ENCODE results near the gene PRTFDC1. TPM values are rescaled to one million over a fixed set of nuclear protein-coding genes. Genes with fewer than 3 reads are reported as not detected.

The PRTFDC1 gene
- total RNA-seq, 1 experiment from 2014 or later, result not detected

DNA sequence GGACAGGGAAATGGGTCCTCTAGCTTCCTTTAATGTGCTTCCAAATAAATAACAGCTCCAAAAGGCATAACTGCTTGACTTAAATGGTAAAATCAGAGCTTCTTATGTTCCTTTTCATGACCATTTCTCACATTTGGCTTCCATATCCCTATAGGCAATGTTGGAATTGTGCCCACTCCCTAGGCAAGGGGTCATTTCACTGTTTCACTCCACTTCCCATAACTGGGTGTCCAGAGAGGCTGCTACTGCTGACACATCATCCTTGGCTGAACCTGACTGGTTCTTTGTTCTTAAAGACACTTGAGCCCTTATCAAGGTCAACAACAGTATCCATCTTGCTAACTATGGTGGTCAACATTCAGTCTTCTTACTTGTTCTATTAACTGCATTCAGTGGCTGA lies 37.1 kb downstream of the PRTFDC1 start (continued):
- TF ChIP-seq, protein P1, sequence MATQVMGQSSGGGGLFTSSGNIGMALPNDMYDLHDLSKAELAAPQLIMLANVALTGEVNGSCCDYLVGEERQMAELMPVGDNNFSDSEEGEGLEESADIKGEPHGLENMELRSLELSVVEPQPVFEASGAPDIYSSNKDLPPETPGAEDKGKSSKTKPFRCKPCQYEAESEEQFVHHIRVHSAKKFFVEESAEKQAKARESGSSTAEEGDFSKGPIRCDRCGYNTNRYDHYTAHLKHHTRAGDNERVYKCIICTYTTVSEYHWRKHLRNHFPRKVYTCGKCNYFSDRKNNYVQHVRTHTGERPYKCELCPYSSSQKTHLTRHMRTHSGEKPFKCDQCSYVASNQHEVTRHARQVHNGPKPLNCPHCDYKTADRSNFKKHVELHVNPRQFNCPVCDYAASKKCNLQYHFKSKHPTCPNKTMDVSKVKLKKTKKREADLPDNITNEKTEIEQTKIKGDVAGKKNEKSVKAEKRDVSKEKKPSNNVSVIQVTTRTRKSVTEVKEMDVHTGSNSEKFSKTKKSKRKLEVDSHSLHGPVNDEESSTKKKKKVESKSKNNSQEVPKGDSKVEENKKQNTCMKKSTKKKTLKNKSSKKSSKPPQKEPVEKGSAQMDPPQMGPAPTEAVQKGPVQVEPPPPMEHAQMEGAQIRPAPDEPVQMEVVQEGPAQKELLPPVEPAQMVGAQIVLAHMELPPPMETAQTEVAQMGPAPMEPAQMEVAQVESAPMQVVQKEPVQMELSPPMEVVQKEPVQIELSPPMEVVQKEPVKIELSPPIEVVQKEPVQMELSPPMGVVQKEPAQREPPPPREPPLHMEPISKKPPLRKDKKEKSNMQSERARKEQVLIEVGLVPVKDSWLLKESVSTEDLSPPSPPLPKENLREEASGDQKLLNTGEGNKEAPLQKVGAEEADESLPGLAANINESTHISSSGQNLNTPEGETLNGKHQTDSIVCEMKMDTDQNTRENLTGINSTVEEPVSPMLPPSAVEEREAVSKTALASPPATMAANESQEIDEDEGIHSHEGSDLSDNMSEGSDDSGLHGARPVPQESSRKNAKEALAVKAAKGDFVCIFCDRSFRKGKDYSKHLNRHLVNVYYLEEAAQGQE (IDR thresholded peaks at IDR 0.05; ENCODE audit: low read depth), result no peak
- TF ChIP-seq SRF (IDR thresholded peaks at IDR 0.05; ENCODE audit: low read depth) (no peak), EZH2 (IDR thresholded peaks at IDR 0.05) (no peak), SIN3A (IDR thresholded peaks at IDR 0.05; ENCODE audit: low read depth) (no peak), JUND (IDR thresholded peaks at IDR 0.05) (no peak)

DNA sequence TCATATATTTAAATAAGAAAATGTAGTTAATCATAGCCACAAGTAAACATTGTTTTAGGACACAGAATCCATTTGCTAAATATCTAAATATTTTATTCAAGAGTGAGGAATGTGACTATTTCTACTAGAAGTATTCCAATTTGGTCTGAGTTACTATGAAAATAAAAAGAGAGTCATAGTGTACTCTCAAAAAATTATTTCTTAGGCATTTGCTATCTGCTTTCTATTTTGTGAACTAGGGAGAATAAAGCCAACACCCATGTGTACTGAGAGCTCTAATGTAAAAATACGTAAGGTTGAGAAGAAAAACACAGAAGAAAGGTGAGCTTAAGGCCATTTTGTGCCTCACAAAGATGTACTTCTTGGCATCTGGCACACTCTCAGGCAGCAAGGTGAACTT lies 38.3 kb downstream of the PRTFDC1 start:
- H3K27ac ChIP-seq (ENCODE audit: low read depth, low read length), result no peak overlapping the region
- DNase-seq (ENCODE audit: low read depth, low spot score) (no peak), ATAC-seq (no peak)
- BruUV-seq (replicated peaks), result no TSS peak
- no peaks in the 10 kb centered on the region for H3K36me3 ChIP-seq (ENCODE audit: control insufficient read depth in 1 of 2, insufficient read depth in 2 of 2, low read length in 2 of 2)
- TF ChIP-seq EZH2 (IDR thresholded peaks at IDR 0.05) (no peak), SRF (IDR thresholded peaks at IDR 0.05; ENCODE audit: low read depth) (no peak), SP1 (IDR thresholded peaks at IDR 0.05; ENCODE audit: low read depth) (no peak), CBX3 (IDR thresholded peaks at IDR 0.05; ENCODE audit: low read depth) (no peak), JUND (IDR thresholded peaks at IDR 0.05) (no peak), RAD21 (IDR thresholded peaks at IDR 0.05; ENCODE audit: low read depth) (no peak)
- TF ChIP-seq, protein P2, sequence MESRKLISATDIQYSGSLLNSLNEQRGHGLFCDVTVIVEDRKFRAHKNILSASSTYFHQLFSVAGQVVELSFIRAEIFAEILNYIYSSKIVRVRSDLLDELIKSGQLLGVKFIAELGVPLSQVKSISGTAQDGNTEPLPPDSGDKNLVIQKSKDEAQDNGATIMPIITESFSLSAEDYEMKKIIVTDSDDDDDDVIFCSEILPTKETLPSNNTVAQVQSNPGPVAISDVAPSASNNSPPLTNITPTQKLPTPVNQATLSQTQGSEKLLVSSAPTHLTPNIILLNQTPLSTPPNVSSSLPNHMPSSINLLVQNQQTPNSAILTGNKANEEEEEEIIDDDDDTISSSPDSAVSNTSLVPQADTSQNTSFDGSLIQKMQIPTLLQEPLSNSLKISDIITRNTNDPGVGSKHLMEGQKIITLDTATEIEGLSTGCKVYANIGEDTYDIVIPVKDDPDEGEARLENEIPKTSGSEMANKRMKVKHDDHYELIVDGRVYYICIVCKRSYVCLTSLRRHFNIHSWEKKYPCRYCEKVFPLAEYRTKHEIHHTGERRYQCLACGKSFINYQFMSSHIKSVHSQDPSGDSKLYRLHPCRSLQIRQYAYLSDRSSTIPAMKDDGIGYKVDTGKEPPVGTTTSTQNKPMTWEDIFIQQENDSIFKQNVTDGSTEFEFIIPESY (IDR thresholded peaks at IDR 0.05; ENCODE audit: extremely low read depth, insufficient replicate concordance, low read length), result no peak
- TF ChIP-seq, protein P3, sequence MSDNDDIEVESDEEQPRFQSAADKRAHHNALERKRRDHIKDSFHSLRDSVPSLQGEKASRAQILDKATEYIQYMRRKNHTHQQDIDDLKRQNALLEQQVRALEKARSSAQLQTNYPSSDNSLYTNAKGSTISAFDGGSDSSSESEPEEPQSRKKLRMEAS (IDR thresholded peaks at IDR 0.05), result no peak
- TF ChIP-seq, protein P4, sequence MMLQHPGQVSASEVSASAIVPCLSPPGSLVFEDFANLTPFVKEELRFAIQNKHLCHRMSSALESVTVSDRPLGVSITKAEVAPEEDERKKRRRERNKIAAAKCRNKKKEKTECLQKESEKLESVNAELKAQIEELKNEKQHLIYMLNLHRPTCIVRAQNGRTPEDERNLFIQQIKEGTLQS (IDR thresholded peaks at IDR 0.05), result no peak
- peaks cover 5 to 11% of the 10 kb centered on the region in 2 experiments for H3K4me1 ChIP-seq (ENCODE audit: control insufficient read depth in 1 of 2, insufficient read depth in 2 of 2, low read length in 2 of 2)
- CTCF ChIA-PET, result interaction anchor here (0.8 kb wide), 1 partner anchor 10 kb away, joined by 3 read pairs; no protein-coding TSS in a partner anchor
- H3K9me3 ChIP-seq (ENCODE audit: control insufficient read depth in 1 of 2, insufficient read depth in 1 of 2, low read depth in 1 of 2, low read length in 2 of 2), result no peaks in the 10 kb centered on the region
- H3K9ac ChIP-seq (ENCODE audit: low read length), result no peak overlapping the region
- intact Hi-C loops (cut with micrococcal nuclease), result no loop called here
- RAD21 ChIA-PET (ENCODE audit: low non-redundant PET in 1 of 2, low total read pairs in 2 of 2, uncharacterized antibody in 2 of 2, unreplicated experiment in 2 of 2), result no interaction called here
- H4K20me1 ChIP-seq (ENCODE audit: insufficient read depth), result no peaks in the 10 kb centered on the region
- H3K9me2 ChIP-seq (ENCODE audit: insufficient read depth), result no peaks in the 10 kb centered on the region
- H2AFZ ChIP-seq (ENCODE audit: low read depth, low read length, poor library complexity, severe bottlenecking), result no peak overlapping the region
- H3K4me2 ChIP-seq (ENCODE audit: low read length), result no peak overlapping the region
- H3K79me2 ChIP-seq (ENCODE audit: insufficient read depth, low read length), result no peaks in the 10 kb centered on the region
- no peak overlapping the region for H3K4me3 ChIP-seq (replicated peaks in 1 of 2; ENCODE audit: low read depth in 1 of 2, low read length in 2 of 2)
- POLR2A ChIA-PET, result no interaction called here
- H3K27me3 ChIP-seq (ENCODE audit: insufficient read depth, low read length), result no peaks in the 10 kb centered on the region

All from HCT116 (cell line).